C4-2B (cell line): ENCODE results near the gene PRDM8.

Source experiments
- H3K27ac ChIP-seq: fragments of 450-650 bp; 2 replicates; pipeline ENCODE4 v1.5.1; 2017
- ZFX ChIP-seq: fragments of 450-650 bp; IDR thresholded peaks from 2 replicates; pipeline ENCODE4 v1.6.1; 2017
- TF ChIP-seq, protein P1 (sequence below): fragments of 450-650 bp; conservative IDR thresholded peaks from 2 replicates; pipeline ENCODE4 v1.5.1; 2017; ENCODE audit warnings: mild to moderate bottlenecking

PRDM8 gene

DNA sequence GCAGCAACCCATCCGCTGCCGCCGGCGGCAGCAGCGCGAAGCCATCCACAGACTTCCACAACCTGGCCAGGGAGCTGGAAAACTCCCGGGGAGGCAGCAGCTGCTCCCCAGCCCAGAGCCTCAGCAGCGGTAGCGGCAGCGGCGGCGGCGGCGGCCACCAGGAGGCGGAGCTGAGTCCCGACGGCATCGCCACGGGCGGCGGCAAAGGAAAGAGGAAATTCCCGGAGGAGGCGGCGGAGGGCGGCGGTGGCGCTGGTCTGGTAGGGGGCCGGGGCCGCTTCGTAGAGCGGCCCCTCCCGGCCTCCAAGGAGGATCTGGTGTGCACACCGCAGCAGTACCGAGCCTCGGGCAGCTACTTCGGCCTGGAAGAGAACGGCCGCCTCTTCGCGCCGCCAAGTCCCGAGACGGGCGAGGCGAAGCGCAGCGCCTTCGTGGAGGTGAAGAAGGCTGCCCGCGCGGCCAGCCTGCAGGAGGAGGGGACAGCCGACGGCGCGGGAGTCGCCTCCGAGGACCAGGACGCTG is 4.9 kb downstream of the PRDM8 start:
- TF ChIP-seq ZFX: no peak
- TF ChIP-seq, protein P1, sequence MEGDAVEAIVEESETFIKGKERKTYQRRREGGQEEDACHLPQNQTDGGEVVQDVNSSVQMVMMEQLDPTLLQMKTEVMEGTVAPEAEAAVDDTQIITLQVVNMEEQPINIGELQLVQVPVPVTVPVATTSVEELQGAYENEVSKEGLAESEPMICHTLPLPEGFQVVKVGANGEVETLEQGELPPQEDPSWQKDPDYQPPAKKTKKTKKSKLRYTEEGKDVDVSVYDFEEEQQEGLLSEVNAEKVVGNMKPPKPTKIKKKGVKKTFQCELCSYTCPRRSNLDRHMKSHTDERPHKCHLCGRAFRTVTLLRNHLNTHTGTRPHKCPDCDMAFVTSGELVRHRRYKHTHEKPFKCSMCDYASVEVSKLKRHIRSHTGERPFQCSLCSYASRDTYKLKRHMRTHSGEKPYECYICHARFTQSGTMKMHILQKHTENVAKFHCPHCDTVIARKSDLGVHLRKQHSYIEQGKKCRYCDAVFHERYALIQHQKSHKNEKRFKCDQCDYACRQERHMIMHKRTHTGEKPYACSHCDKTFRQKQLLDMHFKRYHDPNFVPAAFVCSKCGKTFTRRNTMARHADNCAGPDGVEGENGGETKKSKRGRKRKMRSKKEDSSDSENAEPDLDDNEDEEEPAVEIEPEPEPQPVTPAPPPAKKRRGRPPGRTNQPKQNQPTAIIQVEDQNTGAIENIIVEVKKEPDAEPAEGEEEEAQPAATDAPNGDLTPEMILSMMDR: peak; percentile 90
- peak overlapping the region; percentile 5; the same call in 1 of the 2 replicates for H3K27ac ChIP-seq

DNA sequence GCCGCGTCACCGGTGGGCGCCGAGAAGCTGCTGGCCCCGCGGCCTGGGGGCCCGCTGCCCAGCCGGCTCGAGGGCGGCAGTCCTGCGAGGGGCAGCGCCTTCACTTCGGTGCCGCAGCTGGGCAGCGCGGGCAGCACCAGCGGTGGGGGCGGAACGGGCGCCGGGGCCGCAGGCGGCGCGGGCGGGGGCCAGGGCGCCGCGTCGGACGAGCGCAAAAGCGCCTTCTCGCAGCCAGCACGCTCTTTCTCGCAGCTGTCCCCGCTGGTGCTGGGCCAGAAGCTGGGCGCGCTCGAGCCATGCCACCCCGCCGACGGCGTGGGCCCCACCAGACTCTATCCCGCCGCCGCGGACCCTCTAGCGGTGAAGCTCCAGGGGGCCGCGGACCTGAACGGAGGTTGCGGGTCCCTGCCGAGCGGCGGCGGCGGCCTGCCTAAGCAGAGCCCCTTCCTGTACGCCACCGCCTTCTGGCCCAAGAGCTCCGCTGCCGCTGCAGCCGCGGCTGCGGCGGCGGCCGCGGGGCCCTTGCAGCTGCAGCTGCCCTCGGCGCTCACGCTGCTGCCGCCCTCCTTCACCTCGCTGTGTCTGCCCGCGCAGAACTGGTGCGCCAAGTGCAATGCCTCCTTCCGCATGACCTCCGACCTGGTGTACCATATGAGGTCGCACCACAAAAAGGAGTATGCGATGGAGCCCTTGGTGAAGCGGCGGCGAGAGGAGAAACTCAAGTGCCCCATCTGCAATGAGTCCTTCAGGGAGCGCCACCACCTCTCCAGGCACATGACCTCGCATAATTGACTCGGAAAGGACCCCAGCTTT is 5.6 kb downstream of the PRDM8 start:
- peak overlapping the region; percentile 5; the same call in 1 of the 2 replicates for H3K27ac ChIP-seq

DNA sequence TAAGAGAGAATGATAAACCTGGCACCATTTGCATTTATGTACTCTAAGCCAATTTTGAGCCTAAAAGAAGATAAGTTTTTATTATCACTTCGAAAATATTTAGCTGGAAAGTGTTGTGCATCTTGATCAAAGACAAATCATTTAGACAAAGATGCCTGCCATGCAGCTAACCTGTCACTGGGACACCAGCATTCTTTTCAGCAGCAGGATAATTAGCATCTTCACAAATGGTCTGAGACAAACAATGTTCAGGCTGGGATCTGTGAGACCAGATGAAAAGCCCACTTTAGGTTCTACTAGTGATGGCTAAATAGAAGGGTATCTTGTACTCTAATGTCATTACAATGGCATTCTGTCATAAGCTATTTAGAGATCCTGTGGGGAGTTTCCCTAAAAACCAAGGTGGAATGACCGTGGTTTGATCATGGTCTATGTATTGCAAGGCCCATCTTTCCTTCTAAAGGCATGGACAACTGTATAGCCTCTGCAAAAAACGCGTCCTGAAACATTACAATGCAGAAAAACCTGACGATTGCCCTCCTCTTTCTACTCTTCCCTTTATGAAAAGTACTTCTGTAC is 7.2 kb downstream of the PRDM8 start:
- no peak overlapping the region for H3K27ac ChIP-seq
- TF ChIP-seq ZFX: no peak
- TF ChIP-seq, protein P1: no peak

More for the DNA sequence above, 5.6 kb downstream of the PRDM8 start:
- TF ChIP-seq, protein P1: no peak
- TF ChIP-seq ZFX: no peak

DNA sequence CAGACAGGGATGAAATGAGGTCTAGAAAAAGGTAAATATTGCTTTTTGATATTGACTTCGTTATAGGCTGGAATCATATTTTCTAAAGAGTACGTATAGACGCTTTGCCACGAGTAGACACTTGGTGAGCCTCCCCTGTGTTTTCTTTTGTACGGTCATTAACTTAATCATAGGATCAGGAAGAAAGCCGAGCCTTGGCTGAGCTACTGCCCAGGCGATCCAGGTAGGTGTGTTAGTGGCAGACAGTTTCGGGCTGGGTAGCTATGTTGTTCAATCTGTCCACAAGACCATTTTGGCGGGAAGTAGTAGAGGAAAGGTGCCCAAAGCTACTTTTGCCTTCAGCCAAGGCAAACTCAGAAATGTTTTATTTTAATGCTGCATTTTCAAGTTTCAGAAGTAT is 8.8 kb downstream of the PRDM8 start:
- H3K27ac ChIP-seq: no peak overlapping the region
- TF ChIP-seq, protein P1: no peak
- TF ChIP-seq ZFX: no peak

DNA sequence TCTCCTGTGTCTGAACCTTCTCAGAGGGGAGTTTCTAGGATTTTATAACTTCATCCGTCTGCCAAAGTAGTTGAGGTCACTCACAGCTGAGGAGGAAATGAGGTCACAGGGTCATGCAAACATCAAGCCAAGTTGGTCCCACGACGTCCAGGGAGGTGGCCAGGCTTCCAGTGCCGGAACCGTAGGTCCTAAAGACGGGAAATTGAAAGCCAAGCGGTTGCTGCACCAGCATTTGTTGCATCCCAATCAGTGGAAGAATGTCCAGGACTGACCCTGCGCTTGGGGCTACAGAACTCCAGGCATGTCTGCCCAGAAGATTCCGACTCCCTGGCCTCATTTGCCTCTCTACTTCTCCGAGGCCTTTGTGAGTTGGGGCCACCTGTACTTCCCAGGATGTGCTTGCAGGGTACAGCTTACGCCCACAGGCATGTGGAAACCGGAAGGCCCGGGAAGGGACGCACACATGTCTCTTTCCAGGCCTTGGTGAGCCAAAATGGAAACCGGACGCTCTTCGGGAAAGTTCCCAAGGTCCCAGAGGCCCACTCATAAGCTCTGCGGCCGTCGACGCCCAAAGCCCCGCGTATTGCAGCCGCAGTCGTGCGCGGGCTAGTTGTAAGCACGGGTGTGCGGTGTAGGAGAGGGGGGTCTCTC is 9.3 kb downstream of the PRDM8 start:
- TF ChIP-seq, protein P1: no peak
- no peak for TF ChIP-seq ZFX
- H3K27ac ChIP-seq: no peak overlapping the region

DNA sequence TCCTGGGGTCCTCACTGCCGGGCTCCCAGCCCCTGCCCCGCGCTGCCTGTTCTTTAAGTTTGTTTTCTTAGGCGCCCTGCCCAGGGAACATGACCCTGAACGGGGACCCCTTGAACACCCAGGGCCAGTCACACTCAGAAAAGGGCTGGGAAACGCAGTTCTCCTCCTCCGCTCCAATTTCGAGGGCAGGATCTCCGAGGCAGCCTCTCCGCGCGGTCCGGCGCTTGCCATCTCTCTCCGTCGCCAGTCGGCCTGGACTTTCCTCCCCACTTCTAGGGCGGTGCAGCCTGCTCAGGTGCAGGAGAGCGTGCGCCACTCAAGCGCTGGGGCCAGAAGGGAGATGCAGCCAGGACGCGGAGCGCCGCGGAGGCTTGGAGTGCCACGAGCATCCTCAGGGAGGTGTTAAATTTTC is 9.9 kb downstream of the PRDM8 start:
- no peak overlapping the region for H3K27ac ChIP-seq
- TF ChIP-seq ZFX: no peak
- TF ChIP-seq, protein P1: no peak

DNA sequence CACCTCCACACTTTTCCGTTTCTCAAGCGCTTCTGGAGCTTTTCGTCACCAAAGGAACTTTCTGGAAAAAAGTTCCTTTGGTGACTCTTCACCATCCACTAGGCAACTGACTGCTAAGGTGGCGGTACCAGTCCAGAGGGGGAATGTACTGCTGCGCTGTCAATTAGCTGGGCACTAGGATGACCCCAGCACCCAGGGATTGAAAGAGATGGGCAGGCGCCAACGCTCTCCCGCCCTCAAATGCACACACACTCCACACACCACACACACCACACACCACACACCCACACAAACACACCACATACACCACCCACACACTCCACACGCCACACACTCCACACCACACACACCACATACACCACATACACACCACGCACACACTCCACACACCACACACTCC is 10.4 kb downstream of the PRDM8 start:
- TF ChIP-seq, protein P1: no peak
- H3K27ac ChIP-seq: no peak overlapping the region
